Adipocyte (in vitro differentiated cells): ENCODE results near the gene ZNF605.
"Not testable (repeated sequence)": the region's sequence is repeated elsewhere in the genome, so short reads cannot be mapped to it uniquely, and the experiment has no call there.

Experiments used
- DNase-seq: peaks from one replicate; pipeline ENCODE4 v3.0.0-alpha.2; 2015; ENCODE audit warnings: low read depth
- H3K27me3 ChIP-seq: replicated peaks from 2 replicates; pipeline ENCODE4 v1.7.0; 2013; ENCODE audit warnings: mild to moderate bottlenecking, low read length, moderate library complexity; ENCODE audit not compliant: control insufficient read depth, insufficient read depth
- H3K36me3 ChIP-seq: 2 replicates; pipeline ENCODE4 v1.7.0; 2013; ENCODE audit warnings: low read length, mild to moderate bottlenecking, moderate library complexity; ENCODE audit not compliant: control insufficient read depth, insufficient read depth, severe bottlenecking
- H3K4me1 ChIP-seq: 2 replicates; pipeline ENCODE4 v1.7.0; 2013; ENCODE audit warnings: mild to moderate bottlenecking, low read length, moderate library complexity; ENCODE audit not compliant: control insufficient read depth, insufficient read depth
- H3K4me3 ChIP-seq: 2 replicates; pipeline ENCODE4 v1.7.0; 2013; ENCODE audit warnings: mild to moderate bottlenecking, low read length, moderate library complexity
- H3K9ac ChIP-seq: 2 replicates; pipeline ENCODE4 v1.7.0; 2013; ENCODE audit warnings: mild to moderate bottlenecking, low read length, moderate library complexity
- H3K9me3 ChIP-seq: 2 replicates; pipeline ENCODE4 v1.7.0; 2013; ENCODE audit warnings: mild to moderate bottlenecking, low read length, moderate library complexity; ENCODE audit not compliant: control insufficient read depth

Gene ZNF605

DNA sequence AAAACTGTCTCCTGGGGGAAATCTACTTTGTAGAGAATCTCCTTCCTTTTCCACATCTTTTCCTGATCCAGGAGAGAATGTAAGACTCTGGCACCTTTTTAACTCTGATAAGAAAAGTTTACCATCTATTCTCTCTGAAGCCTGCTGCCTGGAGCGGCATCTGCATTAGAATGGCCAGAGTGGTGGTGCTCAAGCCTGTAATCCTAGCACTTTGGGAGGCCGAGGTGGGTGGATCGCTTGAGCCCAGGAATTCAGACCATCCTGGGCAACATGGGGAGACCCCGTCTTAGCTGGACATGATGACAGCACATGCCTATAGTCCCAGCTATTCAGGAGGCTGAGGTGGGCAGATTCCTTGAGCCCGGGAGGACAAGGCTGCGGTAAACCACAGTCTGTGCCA lies 67.3 kb downstream of the ZNF605 start:
- Histone ChIP-seq H3K4me1 (peaks cover 7% of the 10 kb centered on the region), H3K36me3 (peaks cover 8% of the 10 kb centered on the region), H3K9me3 (no peaks in the 10 kb centered on the region), H3K4me3 (peak overlapping the region; percentile 98), H3K9ac (no peak overlapping the region), H3K27me3 (no peaks in the 10 kb centered on the region)
- DNase-seq, result no peak

DNA sequence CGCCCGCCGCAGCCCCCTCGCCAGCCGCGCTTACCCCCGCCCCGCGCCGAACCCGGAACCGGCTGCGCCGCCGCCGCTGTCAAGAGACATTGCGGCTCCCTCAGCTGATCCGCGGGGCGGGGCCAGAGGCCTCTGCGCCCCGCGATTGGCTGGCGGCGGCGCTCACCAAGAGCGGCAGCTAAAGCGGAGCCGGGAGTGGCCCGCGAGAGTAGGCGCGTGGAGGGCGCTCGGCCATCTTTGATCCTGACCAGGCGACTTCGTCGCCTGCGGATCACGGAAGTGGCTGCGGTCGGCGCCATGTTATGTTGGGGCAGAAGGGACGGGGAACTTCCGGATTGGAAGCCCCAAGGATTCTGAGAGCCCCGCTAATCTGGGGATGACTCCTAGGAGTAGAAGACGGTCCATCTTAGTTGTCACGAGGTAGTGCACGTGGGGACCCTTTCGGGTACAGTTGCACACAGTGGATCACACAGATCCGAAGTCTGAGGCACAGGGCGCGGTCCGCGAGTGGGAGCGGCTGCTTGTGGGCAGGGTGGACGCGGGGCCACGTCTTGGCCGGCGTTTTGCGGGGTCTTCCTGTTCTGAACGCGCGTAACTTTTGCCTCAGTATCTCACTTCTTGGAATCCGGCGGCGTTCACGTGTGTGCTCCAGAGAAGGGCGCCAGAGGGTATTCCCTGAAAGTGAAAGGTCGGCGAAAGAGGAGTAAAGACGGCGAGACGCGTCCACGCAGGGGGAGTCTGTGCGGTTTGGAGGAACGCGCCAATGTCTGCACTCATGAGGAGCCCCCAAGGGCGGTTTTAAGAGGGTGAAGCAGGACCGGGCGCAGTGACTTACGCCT lies 68.4 kb downstream of the ZNF605 start, which contains the start of gene CHFR:
TSS of gene CHFR (minus strand) at position 93 of the 839 bp plus-strand sequence. CDS start 277 bp downstream, outside the sequence.
- Histone ChIP-seq H3K4me1 (peaks cover 7% of the 10 kb centered on the region), H3K36me3 (peaks cover 14% of the 10 kb centered on the region), H3K9ac (peak within 1 kb of the TSS; percentile 99), H3K4me3 (peak within 1 kb of the TSS; percentile 98), H3K9me3 (no peaks in the 10 kb centered on the region), H3K27me3 (no peaks in the 10 kb centered on the region)
- DNase-seq, result peak; percentile 99

DNA sequence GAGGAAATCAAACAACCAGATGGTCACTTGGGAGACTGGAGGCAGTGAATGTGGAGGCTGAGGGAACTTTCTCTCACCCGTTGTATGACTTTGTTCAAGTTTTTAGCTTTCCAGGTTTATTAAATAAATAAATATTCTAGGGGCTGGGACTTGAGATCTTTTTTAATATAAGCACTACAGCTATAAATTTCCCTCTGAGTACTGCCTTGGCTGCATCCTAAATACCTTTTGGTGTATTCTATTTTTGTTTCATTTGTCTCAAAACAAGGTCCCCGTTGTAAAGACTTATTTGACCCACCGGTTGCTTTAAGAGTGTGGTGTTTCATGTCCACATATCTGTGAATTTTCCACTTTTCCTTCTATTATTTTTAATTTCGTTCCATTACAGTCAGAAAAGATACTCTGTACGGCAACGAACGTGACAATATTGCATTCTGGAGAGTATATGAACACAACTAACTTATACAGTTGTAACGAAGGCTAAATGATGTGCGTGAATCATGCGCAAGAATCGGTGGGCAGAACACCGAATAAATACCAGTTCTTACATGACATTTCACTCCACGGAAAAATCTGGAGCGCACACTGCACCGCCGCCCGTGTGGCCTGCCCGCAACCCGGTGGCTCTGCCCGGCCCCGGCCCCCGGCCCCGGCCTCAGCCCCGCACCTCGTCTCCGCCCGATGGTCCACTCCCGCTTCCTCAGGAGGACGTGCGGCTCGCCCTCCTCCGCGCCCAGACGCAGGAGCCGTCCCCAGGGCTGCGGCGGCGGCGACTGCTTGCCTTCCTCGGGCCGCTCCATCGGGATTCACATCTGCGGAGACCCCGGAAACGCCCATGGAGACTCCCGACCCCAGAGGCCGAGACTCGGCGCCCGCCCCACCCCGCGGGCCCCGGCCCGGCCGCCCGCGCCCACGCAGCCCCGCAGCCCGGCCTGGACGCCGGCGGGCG lies 69.3 kb downstream of the ZNF605 start:
- H3K4me3 ChIP-seq, result peak overlapping the region; percentile 96
- H3K9me3 ChIP-seq, result no peaks in the 10 kb centered on the region
- peaks cover 23% of the 10 kb centered on the region for H3K36me3 ChIP-seq
- H3K27me3 ChIP-seq, result no peaks in the 10 kb centered on the region
- peak; percentile 60 for DNase-seq
- H3K4me1 ChIP-seq, result peaks cover 7% of the 10 kb centered on the region
- H3K9ac ChIP-seq, result peak overlapping the region; percentile 84

DNA sequence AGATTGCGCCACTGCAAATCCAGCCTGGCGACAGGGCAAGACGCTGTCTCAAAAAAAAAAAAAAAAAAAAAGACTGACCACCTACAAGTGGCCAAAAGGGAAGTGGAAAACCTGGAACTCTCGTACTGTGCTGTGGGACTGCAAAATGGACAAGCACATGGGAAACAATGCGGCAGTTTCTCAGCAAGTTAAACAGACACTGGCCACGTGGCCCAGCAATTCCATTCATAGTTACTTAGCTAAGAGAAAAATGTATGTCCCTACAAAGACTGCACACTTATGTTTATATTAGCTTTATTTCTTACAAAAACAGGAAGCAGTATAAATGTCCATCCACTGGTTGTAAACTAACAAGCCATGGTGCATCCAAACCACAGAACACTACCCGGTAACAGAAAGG lies 74.3 kb downstream of the ZNF605 start:
- H3K9me3 ChIP-seq, result no peaks in the 10 kb centered on the region
- H3K36me3 ChIP-seq, result peaks cover 39% of the 10 kb centered on the region

DNA sequence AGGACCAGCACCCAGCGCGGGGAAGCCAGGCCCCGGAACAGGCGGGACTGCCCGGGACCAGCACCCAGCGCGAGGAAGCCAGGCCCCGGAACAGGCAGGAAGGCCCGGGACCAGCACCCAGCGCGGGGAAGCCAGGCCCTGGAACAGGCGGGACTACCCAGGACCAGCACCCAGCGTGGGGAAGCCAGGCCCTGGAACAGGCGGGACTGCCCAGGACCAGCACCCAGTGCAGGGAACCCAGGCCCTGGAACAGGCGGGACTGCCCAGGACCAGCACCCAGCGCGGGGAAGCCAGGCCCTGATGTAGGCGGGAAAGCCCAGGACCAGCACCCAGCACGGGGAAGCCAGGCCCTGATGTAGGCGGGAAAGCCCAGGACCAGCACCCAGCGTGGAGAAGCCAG lies 81.5 kb downstream of the ZNF605 start:
- not testable (repeated sequence) for H3K9me3 ChIP-seq, H3K9ac ChIP-seq, H3K4me1 ChIP-seq, H3K27me3 ChIP-seq, H3K4me3 ChIP-seq, DNase-seq
- H3K36me3 ChIP-seq, result peaks cover 77% of the 10 kb centered on the region

More for the DNA sequence above, 74.3 kb downstream of the ZNF605 start:
- Histone ChIP-seq H3K27me3 (no peaks in the 10 kb centered on the region), H3K4me1 (peaks cover 4% of the 10 kb centered on the region), H3K9ac (no peak overlapping the region), H3K4me3 (no peak overlapping the region)
- peak; percentile 29 for DNase-seq

DNA sequence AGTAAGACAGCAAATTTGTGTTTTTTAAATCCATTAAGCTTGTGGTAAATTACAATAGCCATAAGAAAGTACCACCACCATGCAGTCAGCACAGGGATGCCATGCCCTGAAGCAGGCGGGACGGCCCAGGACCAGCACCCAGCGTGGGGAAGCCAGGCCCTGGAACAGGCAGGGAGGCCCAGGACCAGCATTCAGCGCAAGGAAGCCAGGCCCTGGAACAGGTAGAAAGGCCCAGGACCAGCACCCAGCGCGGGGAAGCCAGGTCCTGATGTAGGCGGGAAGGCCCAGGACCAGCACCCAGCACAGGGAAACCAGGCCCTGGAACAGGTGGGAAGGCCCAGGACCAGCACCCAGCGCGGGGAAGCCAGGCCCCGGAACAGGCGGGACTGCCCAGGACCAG lies 81.9 kb downstream of the ZNF605 start:
- H3K9me3 ChIP-seq, result no peaks in the 10 kb centered on the region
- no peak overlapping the region for H3K4me3 ChIP-seq
- peaks cover 80% of the 10 kb centered on the region for H3K36me3 ChIP-seq
- H3K27me3 ChIP-seq, result no peaks in the 10 kb centered on the region
- no peak for DNase-seq
- H3K4me1 ChIP-seq, result no peaks in the 10 kb centered on the region
- no peak overlapping the region for H3K9ac ChIP-seq

DNA sequence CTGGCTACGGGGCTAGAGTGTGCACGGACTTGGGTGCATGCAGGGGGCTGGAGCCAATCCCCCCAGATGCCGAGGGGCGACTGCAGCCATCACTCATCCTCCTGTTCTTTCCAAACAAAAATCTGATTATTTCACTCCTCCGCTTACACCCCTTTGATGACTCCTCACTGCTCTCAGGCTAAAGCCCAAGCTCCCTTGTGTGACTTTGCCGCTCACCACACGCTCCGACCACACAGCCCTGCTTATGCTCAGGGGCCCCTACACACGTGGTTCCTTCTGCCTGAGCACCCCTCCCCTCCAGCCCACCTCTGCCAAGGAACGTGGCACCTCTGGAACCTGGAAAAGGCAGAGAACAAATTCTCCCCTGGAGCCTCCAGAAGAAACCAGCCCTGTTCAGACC lies 82.4 kb downstream of the ZNF605 start:
- no peak overlapping the region for H3K4me3 ChIP-seq
- peaks cover 81% of the 10 kb centered on the region for H3K36me3 ChIP-seq
- H3K27me3 ChIP-seq, result no peaks in the 10 kb centered on the region

DNA sequence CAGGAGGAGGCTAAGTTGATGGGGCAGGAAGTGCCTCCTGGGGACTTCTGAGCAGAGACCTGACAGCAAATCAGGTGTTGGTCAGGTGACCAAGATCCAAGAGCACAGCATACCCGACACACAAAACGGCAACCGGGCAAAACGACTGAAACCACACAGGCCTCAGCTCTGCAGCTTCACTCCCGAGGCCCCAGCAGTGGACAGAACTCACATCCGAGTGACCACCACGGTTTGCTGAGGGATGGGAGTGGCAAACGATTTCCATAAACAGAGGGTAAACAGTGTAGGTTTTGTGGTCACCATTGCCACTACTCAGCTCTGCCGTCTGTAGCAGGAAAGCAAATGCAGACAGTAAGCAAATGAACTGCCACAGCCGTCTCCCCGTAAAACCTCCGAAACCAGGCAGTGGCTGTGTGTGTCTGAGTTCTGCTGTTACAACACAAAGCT lies 83.1 kb downstream of the ZNF605 start:
- no peak overlapping the region for H3K4me3 ChIP-seq
- H3K9me3 ChIP-seq, result peaks cover 1% of the 10 kb centered on the region
- no peaks in the 10 kb centered on the region for H3K4me1 ChIP-seq
- no peak overlapping the region for H3K9ac ChIP-seq
- H3K27me3 ChIP-seq, result no peaks in the 10 kb centered on the region
- peaks cover 87% of the 10 kb centered on the region for H3K36me3 ChIP-seq
- no peak for DNase-seq

More for the DNA sequence above, 82.4 kb downstream of the ZNF605 start:
- Histone ChIP-seq H3K9me3 (no peaks in the 10 kb centered on the region), H3K4me1 (no peaks in the 10 kb centered on the region), H3K9ac (no peak overlapping the region)
- no peak for DNase-seq

DNA sequence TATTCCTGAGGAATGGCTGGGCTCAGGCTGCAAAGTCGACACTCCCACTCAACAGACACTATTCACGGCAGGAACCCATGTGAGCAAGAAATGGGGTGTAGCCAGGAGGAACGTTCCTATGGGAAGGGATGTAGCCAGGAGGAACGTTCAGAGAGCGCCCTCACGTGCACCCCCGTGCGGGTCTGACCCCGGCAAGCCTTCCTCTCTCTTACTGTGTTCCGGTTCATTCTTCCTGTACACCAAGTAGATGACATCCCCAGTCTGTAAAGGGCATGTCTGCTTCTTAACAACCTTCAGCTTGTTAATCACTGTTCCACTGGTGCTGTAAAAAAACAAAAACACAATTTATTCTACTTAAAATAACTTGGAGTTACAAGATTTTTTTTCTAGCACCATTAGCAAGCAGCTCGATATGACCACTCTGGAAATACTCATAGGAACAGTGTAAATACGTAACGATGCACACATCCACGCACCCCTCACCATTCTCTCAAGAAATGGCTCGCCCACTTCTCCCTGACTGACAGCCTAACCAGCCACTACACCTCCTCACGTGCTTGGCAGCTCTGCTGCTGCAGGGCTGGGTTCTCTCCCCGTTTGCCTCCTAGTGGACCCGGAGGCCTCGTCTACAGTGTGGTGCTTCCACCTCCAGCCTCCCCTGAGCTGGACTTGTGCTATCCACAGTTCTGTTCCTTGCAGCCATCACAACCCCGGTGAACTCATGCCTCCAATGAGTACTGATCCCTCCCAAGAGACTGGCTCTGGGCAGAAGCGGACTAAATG lies 83.8 kb downstream of the ZNF605 start:
- Histone ChIP-seq H3K4me1 (no peaks in the 10 kb centered on the region), H3K36me3 (peaks cover 90% of the 10 kb centered on the region), H3K9me3 (peaks cover 8% of the 10 kb centered on the region), H3K4me3 (no peak overlapping the region), H3K9ac (no peak overlapping the region), H3K27me3 (no peaks in the 10 kb centered on the region)
- DNase-seq, result no peak

DNA sequence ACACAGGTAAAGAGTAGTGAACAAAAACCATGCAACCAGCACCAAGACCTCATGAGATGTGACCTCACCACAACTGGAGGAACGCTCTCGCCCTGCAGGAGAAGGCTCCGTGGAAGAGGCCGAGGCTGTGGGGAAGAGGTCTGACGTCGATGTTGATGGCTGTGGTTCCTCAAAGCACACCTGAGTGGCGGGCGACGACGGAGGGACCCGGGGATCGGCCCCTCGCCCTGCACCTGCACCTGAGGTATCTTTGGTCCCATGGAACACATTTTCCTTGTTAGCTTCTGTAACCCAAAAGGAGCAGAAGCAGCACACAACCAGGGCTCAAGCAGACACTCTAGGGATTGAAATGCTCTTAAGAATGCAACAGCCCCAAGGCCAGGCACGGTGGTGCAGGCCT lies 86.6 kb downstream of the ZNF605 start:
- Histone ChIP-seq H3K27me3 (no peaks in the 10 kb centered on the region), H3K9me3 (peaks cover 32% of the 10 kb centered on the region), H3K36me3 (peaks cover 89% of the 10 kb centered on the region), H3K4me1 (no peaks in the 10 kb centered on the region), H3K9ac (no peak overlapping the region), H3K4me3 (no peak overlapping the region)
- DNase-seq, result no peak
